T-cell (primary cell): ENCODE results near the gene ST6GAL1. TPM values are rescaled to one million over a fixed set of nuclear protein-coding genes. Genes with fewer than 3 reads are reported as not detected.

ENCODE experiments used
- ATAC-seq, 4 experiments: fragments of 200-7000 bp in 3 of 4; fragments of 150-1000 bp in 1 of 4; cut with Tn5 transposase; replicated peaks in 1 of 4; 1 replicate in 3 of 4; 2 replicates in 1 of 4; pipeline ENCODE4 v1.10.0; 2021; ENCODE audit warnings: moderate library complexity in 3 of 4, mild to moderate bottlenecking in 2 of 4, moderate number of reproducible peaks in 1 of 4
- CTCF ChIA-PET, 2 donors: fragments of 300-600 bp; sonication (Branson Sonifier 250); formaldehyde crosslinking; loops; one replicate each; lab custom pipeline; 2022; ENCODE audit warnings: antibody characterized with exemption in 2 of 2; lab: Charles Lee
- POLR2A ChIA-PET, 2 donors: fragments of 300-600 bp; sonication (Branson Sonifier 250); formaldehyde crosslinking; loops; one replicate each; lab custom pipeline; 2022; ENCODE audit warnings: antibody characterized with exemption in 2 of 2; lab: Charles Lee
- DNase-seq, 35 experiments: peaks; one replicate each; pipeline versions ENCODE4 v3.0.0 to v3.0.0-alpha.2; 2013 to 2023
- H3K27ac ChIP-seq: one replicate; pipeline ENCODE4 v1.5.1; 2013; ENCODE audit warnings: low read length
- H3K27me3 ChIP-seq, 2 experiments: replicated peaks in 1 of 2; 1 replicate in 1 of 2; 2 replicates in 1 of 2; pipeline versions ENCODE4 v1.6.1 to v1.7.0; 2013; ENCODE audit warnings: low read length in 1 of 2, mixed read lengths in 1 of 2; ENCODE audit not compliant: control insufficient read depth in 2 of 2, insufficient read depth in 2 of 2; ENCODE audit errors: extremely low read depth in 1 of 2
- H3K36me3 ChIP-seq, 2 donors: 1 replicate in 1 of 2; 2 replicates in 1 of 2; pipeline versions ENCODE4 v1.6.1 to v1.7.0; 2013; ENCODE audit warnings: low read length in 1 of 2; ENCODE audit not compliant: control insufficient read depth in 2 of 2, insufficient read depth in 1 of 2; ENCODE audit errors: extremely low read depth in 1 of 2
- H3K4me1 ChIP-seq, 2 experiments: 1 replicate in 1 of 2; 2 replicates in 1 of 2; pipeline versions ENCODE4 v1.6.1 to v1.7.0; 2013; ENCODE audit warnings: low read length in 2 of 2, mixed read lengths in 1 of 2; ENCODE audit not compliant: insufficient read depth in 2 of 2, control insufficient read depth in 1 of 2; ENCODE audit errors: extremely low read depth in 1 of 2
- H3K4me3 ChIP-seq, 2 donors: 1 replicate in 1 of 2; 2 replicates in 1 of 2; pipeline versions ENCODE4 v1.5.1 to v1.7.0; 2013; ENCODE audit warnings: mild to moderate bottlenecking in 2 of 2, low read length in 1 of 2, moderate library complexity in 1 of 2; ENCODE audit not compliant: control insufficient read depth in 1 of 2; ENCODE audit errors: extremely low read depth in 1 of 2
- H3K9me3 ChIP-seq: 2 replicates; pipeline ENCODE4 v1.7.0; 2013
- H3K27ac Mint-ChIP-seq, 2 donors: one replicate each; pipeline ENCODE4 v1.8.0; 2020 to 2021; ENCODE audit warnings: mild to moderate bottlenecking in 2 of 2, mixed read lengths in 2 of 2
- H3K27me3 Mint-ChIP-seq, 2 donors: one replicate each; pipeline ENCODE4 v1.8.0; 2021 to 2022; ENCODE audit warnings: mixed read lengths in 2 of 2
- H3K36me3 Mint-ChIP-seq: one replicate; pipeline ENCODE4 v1.8.0; 2021; ENCODE audit warnings: mixed read lengths
- H3K4me1 Mint-ChIP-seq, 3 donors: one replicate each; pipeline ENCODE4 v1.8.0; 2020 to 2022; ENCODE audit warnings: mixed read lengths in 3 of 3, mild to moderate bottlenecking in 1 of 3
- H3K4me3 Mint-ChIP-seq, 3 donors: one replicate each; pipeline ENCODE4 v1.8.0; 2020 to 2022; ENCODE audit warnings: mild to moderate bottlenecking in 3 of 3, mixed read lengths in 3 of 3, moderate library complexity in 3 of 3
- H3K9me3 Mint-ChIP-seq, 3 donors: one replicate each; pipeline ENCODE4 v1.8.0; 2020 to 2022; ENCODE audit warnings: mixed read lengths in 3 of 3
- WGBS: methylation state at CpG from one replicate; pipeline ENCODE4 v1.1.5; 2013; ENCODE audit warnings: missing lambda C conversion rate; ENCODE audit not compliant: insufficient coverage; 5-methylcytosine and 5-hydroxymethylcytosine counted together
- total RNA-seq, 35 experiments: library from RNA in 6 of 35; stranded (reverse) in 6 of 35; fragments of 120-200 nt in 1 of 35; gene quantifications; one replicate each; pipeline versions ENCODE4 v1.2.1 to v1.2.4 and lab custom pipeline; 2013 to 2026

Gene ST6GAL1
- total RNA-seq, 5 donors from 2014 or later (not counting 1 experiment from before 2014, with no cell fraction given), result 148 to 237 (median 212) TPM

- DNase-seq (no peak), ATAC-seq (no peak)
- H3K9me3 ChIP-seq, result peaks cover 3% of the 10 kb centered on the region
- H3K27me3 Mint-ChIP-seq, result no peaks in the 10 kb centered on the region
- no peaks in the 10 kb centered on the region for H3K27me3 ChIP-seq
- H3K4me1 Mint-ChIP-seq, result peaks cover 79 to 84% (median 79%) of the 10 kb centered on the region in 3 donors
- H3K9me3 Mint-ChIP-seq, result peaks cover 0 to 11% (median 9%) of the 10 kb centered on the region in 3 donors
- peaks cover 40 to 50% of the 10 kb centered on the region in 2 experiments for H3K4me1 ChIP-seq
- peak overlapping the region; percentile 61 to 87 (median 62) for H3K4me3 Mint-ChIP-seq
- peaks cover 53% of the 10 kb centered on the region for H3K36me3 Mint-ChIP-seq
- CTCF ChIA-PET, result interaction anchor here in 1 of 2 donors (0.7 kb wide), 1 partner anchor 47 kb away, joined by 3 read pairs; no protein-coding TSS in a partner anchor
- peaks cover 4% of the 10 kb centered on the region in 2 donors for H3K36me3 ChIP-seq
- peak overlapping the region; percentile 92 to 96 for H3K27ac Mint-ChIP-seq
- H3K27ac ChIP-seq, result peak overlapping the region; percentile 51
- POLR2A ChIA-PET, result interaction anchor here (0.5 to 0.6 kb wide), 2 partner anchors 35 to 98 kb away, joined by 5 read pairs; no protein-coding TSS in a partner anchor
- H3K4me3 ChIP-seq, result peak overlapping the region in 1 of 2 donors; percentile 46
Observed at GRCh38 chr3:187031934-187032333, 101.6 kb downstream of the ST6GAL1 start.

GRCh38 chr3:187036394-187036793 is 106.1 kb downstream of the ST6GAL1 start:
- peaks cover 66% of the 10 kb centered on the region for H3K36me3 Mint-ChIP-seq
- Histone ChIP-seq H3K4me1 (peaks cover 34 to 48% of the 10 kb centered on the region in 2 experiments), H3K27ac (no peak overlapping the region), H3K4me3 (no peak overlapping the region), H3K27me3 (no peaks in the 10 kb centered on the region), H3K36me3 (peaks cover 19 to 35% of the 10 kb centered on the region in 2 donors), H3K9me3 (peaks cover 3% of the 10 kb centered on the region)
- H3K4me3 Mint-ChIP-seq, result no peak overlapping the region
- ATAC-seq, result no peak
- peaks cover 0 to 11% (median 9%) of the 10 kb centered on the region in 3 donors for H3K9me3 Mint-ChIP-seq
- H3K27ac Mint-ChIP-seq, result peak overlapping the region in 1 of 2 donors; percentile 74
- peaks cover 66 to 76% (median 72%) of the 10 kb centered on the region in 3 donors for H3K4me1 Mint-ChIP-seq
- no CpG with 5 or more reads among the region's 1 CpG for WGBS
- POLR2A ChIA-PET, result interaction anchor here in 1 of 2 donors (0.6 kb wide), 1 partner anchor 77 kb away, joined by 3 read pairs; no protein-coding TSS in a partner anchor
- H3K27me3 Mint-ChIP-seq, result no peaks in the 10 kb centered on the region
- DNase-seq, result no peak
- CTCF ChIA-PET, result interaction anchor here in 1 of 2 donors (0.6 kb wide), 1 partner anchor 34 kb away, joined by 3 read pairs; no protein-coding TSS in a partner anchor

DNA sequence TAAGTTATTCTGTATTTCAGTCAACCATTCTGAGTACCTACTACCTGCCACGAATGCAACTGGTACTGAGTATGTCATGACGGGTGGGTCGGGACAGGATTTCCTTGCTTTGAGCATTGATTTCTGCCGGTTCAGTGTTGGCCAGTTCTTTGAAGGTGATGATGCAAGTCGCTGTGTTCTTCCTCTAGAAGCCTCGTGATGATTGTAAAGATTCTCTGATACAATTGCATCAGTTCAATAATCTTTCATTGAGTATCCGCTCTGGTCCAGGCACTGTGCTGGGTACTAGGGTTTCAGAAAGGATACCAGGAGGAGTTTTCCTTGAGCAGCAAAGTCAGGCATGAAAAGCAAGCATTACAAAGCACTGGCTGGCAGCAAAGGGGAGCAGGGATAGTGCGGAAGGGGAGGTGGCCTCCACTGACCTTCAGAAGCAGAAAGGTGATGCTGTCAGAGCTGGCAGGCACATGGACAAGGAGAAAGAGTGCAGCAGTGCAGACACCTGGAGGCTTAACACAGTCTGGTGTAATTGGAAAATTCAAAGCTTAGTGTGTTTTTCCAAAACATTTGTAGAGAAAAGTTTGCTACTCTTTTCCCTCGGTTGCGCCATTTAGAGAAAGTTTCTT is 108.9 kb downstream of the ST6GAL1 start:
- peaks cover 3% of the 10 kb centered on the region for H3K9me3 ChIP-seq
- peaks cover 0 to 10% (median 9%) of the 10 kb centered on the region in 3 donors for H3K9me3 Mint-ChIP-seq
- H3K4me1 ChIP-seq, result peaks cover 51 to 55% of the 10 kb centered on the region in 2 experiments
- H3K27ac ChIP-seq, result peak overlapping the region; percentile 88
- H3K27me3 ChIP-seq, result no peaks in the 10 kb centered on the region
- H3K4me3 Mint-ChIP-seq, result peak overlapping the region in 2 of 3 donors; percentile 18 to 75
- H3K36me3 Mint-ChIP-seq, result peaks cover 73% of the 10 kb centered on the region
- POLR2A ChIA-PET, result interaction anchor here (0.6 to 2.3 kb wide), 2 partner anchors 12 to 266 kb away, joined by 3 to 10 read pairs; no protein-coding TSS in a partner anchor
- CTCF ChIA-PET, result interaction anchor here in 1 of 2 donors (1.0 kb wide), 1 partner anchor 12 kb away, joined by 3 read pairs; no protein-coding TSS in a partner anchor
- peaks cover 16 to 55% of the 10 kb centered on the region in 2 donors for H3K36me3 ChIP-seq
- H3K4me3 ChIP-seq, result no peak overlapping the region
- H3K4me1 Mint-ChIP-seq, result peaks cover 73 to 79% (median 75%) of the 10 kb centered on the region in 3 donors
- peak overlapping the region; percentile 90 to 96 for H3K27ac Mint-ChIP-seq
- ATAC-seq, result peak in 3 of 4 experiments; percentile 22 to 47 (median 26)
- DNase-seq, result peak in 5 of 35 experiments; percentile 18 to 35 (median 25)
- no peaks in the 10 kb centered on the region for H3K27me3 Mint-ChIP-seq
- 81% methylated on average over 7 of the region's 10 CpGs for WGBS

DNA sequence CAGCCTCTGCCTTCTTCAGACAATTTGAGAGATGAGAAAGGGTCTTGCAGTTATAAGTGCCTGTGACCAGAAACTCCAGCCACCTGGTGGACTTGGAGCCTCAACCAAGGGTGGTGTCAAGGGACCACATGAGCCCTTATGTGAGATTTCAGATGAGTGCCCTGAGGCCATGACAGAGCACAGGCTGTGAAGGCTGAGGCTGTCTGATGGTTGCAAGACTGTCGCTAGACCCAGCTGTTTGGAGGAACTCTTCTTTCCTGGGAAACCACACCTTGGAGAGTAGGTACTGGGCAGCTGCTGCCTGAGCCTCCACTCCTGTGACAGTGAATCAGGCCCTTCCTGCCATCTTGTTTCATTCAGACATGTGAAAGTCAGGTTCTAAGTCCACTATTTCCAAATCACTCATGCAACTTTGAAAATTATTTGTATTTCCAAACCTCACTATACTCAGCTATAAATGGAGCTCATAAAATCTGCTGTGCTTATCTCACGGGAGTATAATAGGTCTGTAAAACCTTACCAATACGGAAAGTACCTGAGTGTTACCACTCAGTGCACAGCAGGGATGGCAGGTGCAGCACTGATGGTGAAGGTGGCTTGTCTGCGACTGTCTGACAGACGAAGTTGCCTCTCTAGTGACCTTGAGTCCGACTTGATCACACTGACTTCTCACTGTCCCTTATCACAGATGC is 109.5 kb downstream of the ST6GAL1 start:
- Histone ChIP-seq H3K4me3 (no peak overlapping the region), H3K9me3 (peaks cover 2% of the 10 kb centered on the region), H3K27me3 (no peaks in the 10 kb centered on the region), H3K36me3 (peaks cover 16 to 60% of the 10 kb centered on the region in 2 donors), H3K27ac (peak overlapping the region; percentile 88), H3K4me1 (peaks cover 55 to 60% of the 10 kb centered on the region in 2 experiments)
- H3K4me1 Mint-ChIP-seq, result peaks cover 73 to 78% (median 74%) of the 10 kb centered on the region in 3 donors
- DNase-seq (no peak), ATAC-seq (no peak)
- WGBS, result 76% methylated on average over 2 of the region's 6 CpGs
- ChIA-PET POLR2A (interaction anchor here (0.6 to 2.3 kb wide), 3 partner anchors 12 to 265 kb away, joined by 3 to 10 read pairs (median 3); no protein-coding TSS in a partner anchor), CTCF (interaction anchor here in 1 of 2 donors (1.3 kb wide), 1 partner anchor 99 kb away, joined by 3 read pairs; the partner anchor contains the start of gene RPL39L)
- H3K36me3 Mint-ChIP-seq, result peaks cover 70% of the 10 kb centered on the region
- H3K27me3 Mint-ChIP-seq, result no peaks in the 10 kb centered on the region
- peaks cover 0 to 7% (median 6%) of the 10 kb centered on the region in 3 donors for H3K9me3 Mint-ChIP-seq
- H3K27ac Mint-ChIP-seq, result peak overlapping the region; percentile 90 to 96
- peak overlapping the region in 1 of 3 donors; percentile 75 for H3K4me3 Mint-ChIP-seq

- peak overlapping the region in 2 of 3 donors; percentile 9 to 75 for H3K4me3 Mint-ChIP-seq
- peaks cover 76 to 79% (median 77%) of the 10 kb centered on the region in 3 donors for H3K4me1 Mint-ChIP-seq
- H3K36me3 Mint-ChIP-seq, result peaks cover 70% of the 10 kb centered on the region
Observed at GRCh38 chr3:187040516-187041361, 110.4 kb downstream of the ST6GAL1 start.

More at GRCh38 chr3:187040516-187041361, 110.4 kb downstream of the ST6GAL1 start:
- ChIA-PET POLR2A (interaction anchor here (0.8 to 2.3 kb wide), 4 partner anchors 13 to 103 kb away, joined by 3 to 10 read pairs (median 4); no protein-coding TSS in a partner anchor), CTCF (interaction anchor here in 1 of 2 donors (1.3 to 2.0 kb wide), 3 partner anchors 13 to 191 kb away, joined by 3 to 10 read pairs (median 7); partner anchors contain the start of gene RPL39L)
- H3K27me3 Mint-ChIP-seq, result no peaks in the 10 kb centered on the region
- no peak for ATAC-seq
- H3K4me3 ChIP-seq, result no peak overlapping the region
- H3K27ac Mint-ChIP-seq, result peak overlapping the region; percentile 90 to 96
- H3K9me3 ChIP-seq, result no peaks in the 10 kb centered on the region
- H3K4me1 ChIP-seq, result peaks cover 60 to 66% of the 10 kb centered on the region in 2 experiments
- peak overlapping the region; percentile 88 for H3K27ac ChIP-seq
- no peak for DNase-seq
- H3K27me3 ChIP-seq, result no peaks in the 10 kb centered on the region
- peaks cover 17 to 68% of the 10 kb centered on the region in 2 donors for H3K36me3 ChIP-seq
- peaks cover 0 to 3% (median under 1%) of the 10 kb centered on the region in 3 donors for H3K9me3 Mint-ChIP-seq
- WGBS, result 50% methylated on average over 1 of the region's 5 CpGs
